HG03460 (cell line): ENCODE measurements around the gene SERINC1.

Source experiments
- ATAC-seq: cut with Tn5 transposase; IDR thresholded peaks from one replicate; pipeline ENCODE4 v1.9.1; 2021; ENCODE audit not compliant: unreplicated experiment

Gene SERINC1

GRCh38 chr6:122438975-122439374 lies 32.6 kb downstream of the SERINC1 start:
- ATAC-seq, result no peak

- no peak for ATAC-seq
These were observed 38.8 kb downstream of the SERINC1 start for GRCh38 chr6:122432816-122433215.

- ATAC-seq, result no peak
These were observed 39.8 kb downstream of the SERINC1 start for GRCh38 chr6:122431780-122432179.

GRCh38 chr6:122429323-122429722 lies 42.3 kb downstream of the SERINC1 start:
- ATAC-seq, result no peak

GRCh38 chr6:122428781-122429180 lies 42.8 kb downstream of the SERINC1 start:
- no peak for ATAC-seq

- ATAC-seq, result no peak
These were observed 45.0 kb downstream of the SERINC1 start for GRCh38 chr6:122426597-122426996.

GRCh38 chr6:122423734-122424133 lies 47.9 kb downstream of the SERINC1 start:
- ATAC-seq, result no peak

- peak; percentile 85 for ATAC-seq
These were observed 48.9 kb downstream of the SERINC1 start for GRCh38 chr6:122422614-122423267.

- ATAC-seq, result no peak
These were observed 49.6 kb downstream of the SERINC1 start for GRCh38 chr6:122422003-122422402.

- ATAC-seq, result no peak
These were observed 54.8 kb downstream of the SERINC1 start for GRCh38 chr6:122416825-122417224.

- ATAC-seq, result no peak
These were observed 59.6 kb downstream of the SERINC1 start for GRCh38 chr6:122412001-122412400.

GRCh38 chr6:122408702-122409458 lies 62.7 kb downstream of the SERINC1 start:
- no peak for ATAC-seq

- no peak for ATAC-seq
These were observed 63.4 kb downstream of the SERINC1 start for GRCh38 chr6:122408240-122408639.

GRCh38 chr6:122407712-122408111 lies 63.9 kb downstream of the SERINC1 start:
- no peak for ATAC-seq

GRCh38 chr6:122406187-122406586 lies 65.4 kb downstream of the SERINC1 start:
- no peak for ATAC-seq

- ATAC-seq, result no peak
These were observed 66.2 kb downstream of the SERINC1 start for GRCh38 chr6:122405417-122405816.

GRCh38 chr6:122404444-122404843 lies 67.2 kb downstream of the SERINC1 start:
- ATAC-seq, result no peak

- no peak for ATAC-seq
These were observed 70.5 kb downstream of the SERINC1 start for GRCh38 chr6:122401104-122401503.

- ATAC-seq, result no peak
These were observed 71.0 kb downstream of the SERINC1 start for GRCh38 chr6:122400462-122401089.

GRCh38 chr6:122400121-122400450 lies 71.5 kb downstream of the SERINC1 start:
- peak; percentile 26 for ATAC-seq

- peak; percentile 97 for ATAC-seq
These were observed 72.1 kb downstream of the SERINC1 start, which contains the start of gene HSF2 for GRCh38 chr6:122399348-122400120. HSF2 (plus strand) TSS chr6:122399652; CDS start chr6:122399738, 86 bp downstream.

GRCh38 chr6:122399055-122399347 lies 72.6 kb downstream of the SERINC1 start:
- ATAC-seq, result no peak
